GM12801 (cell line): ENCODE measurements around the gene MPPED1.

ENCODE experiments used
- TF ChIP-seq, protein P1 (sequence below): IDR thresholded peaks from one replicate; pipeline ENCODE4 v1.5.1; 2011; ENCODE audit warnings: control low read depth; ENCODE audit not compliant: insufficient read length; ENCODE audit errors: extremely low read depth

MPPED1 gene

GRCh38 chr22:43399338-43399979 is 12.4 kb upstream of the MPPED1 start:
- TF ChIP-seq, protein P1, sequence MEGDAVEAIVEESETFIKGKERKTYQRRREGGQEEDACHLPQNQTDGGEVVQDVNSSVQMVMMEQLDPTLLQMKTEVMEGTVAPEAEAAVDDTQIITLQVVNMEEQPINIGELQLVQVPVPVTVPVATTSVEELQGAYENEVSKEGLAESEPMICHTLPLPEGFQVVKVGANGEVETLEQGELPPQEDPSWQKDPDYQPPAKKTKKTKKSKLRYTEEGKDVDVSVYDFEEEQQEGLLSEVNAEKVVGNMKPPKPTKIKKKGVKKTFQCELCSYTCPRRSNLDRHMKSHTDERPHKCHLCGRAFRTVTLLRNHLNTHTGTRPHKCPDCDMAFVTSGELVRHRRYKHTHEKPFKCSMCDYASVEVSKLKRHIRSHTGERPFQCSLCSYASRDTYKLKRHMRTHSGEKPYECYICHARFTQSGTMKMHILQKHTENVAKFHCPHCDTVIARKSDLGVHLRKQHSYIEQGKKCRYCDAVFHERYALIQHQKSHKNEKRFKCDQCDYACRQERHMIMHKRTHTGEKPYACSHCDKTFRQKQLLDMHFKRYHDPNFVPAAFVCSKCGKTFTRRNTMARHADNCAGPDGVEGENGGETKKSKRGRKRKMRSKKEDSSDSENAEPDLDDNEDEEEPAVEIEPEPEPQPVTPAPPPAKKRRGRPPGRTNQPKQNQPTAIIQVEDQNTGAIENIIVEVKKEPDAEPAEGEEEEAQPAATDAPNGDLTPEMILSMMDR = no peak

DNA sequence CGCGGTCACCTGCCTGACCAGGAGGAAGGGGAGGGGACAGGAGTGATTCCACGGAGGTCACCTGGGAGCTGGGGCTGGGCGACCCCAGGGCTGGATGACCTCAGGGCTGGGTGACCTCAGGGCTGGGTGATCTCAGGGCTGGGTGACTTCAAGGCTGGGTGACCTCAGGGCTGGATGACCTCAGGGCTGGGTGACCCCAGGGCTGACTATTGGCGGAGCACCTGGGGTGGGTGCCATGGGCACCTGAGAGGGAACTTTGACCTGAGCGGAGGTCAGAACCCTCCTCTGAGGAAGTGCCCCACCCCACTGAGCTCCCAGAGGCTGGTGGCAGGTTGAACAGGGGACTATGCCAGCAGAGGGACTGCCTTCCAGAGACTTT is 11.8 kb upstream of the MPPED1 start:
- TF ChIP-seq, protein P1 = no peak

- TF ChIP-seq, protein P1 = no peak
Measured at GRCh38 chr22:43400449-43400848, 11.4 kb upstream of the MPPED1 start.

DNA sequence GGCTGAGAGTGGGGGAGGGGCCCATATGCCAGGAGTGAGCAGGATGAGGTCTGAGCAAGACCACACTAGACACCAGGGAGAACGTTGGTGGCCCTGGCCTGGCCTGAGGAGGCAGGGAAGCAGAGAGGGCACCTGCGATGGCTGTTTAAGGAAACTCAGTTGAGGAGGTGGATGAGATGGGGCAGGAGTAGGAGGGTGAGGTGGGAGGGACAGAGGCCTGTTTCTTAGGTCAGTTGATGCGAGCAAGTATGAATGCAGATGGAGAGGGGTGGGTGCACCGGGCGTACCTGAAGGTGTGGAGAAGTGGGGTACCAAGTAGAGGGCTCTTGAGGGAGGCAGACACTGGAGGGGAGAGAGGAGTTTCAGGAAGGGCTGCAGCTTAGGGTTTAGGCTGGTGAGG is 10.6 kb upstream of the MPPED1 start:
- TF ChIP-seq, protein P1 = no peak

DNA sequence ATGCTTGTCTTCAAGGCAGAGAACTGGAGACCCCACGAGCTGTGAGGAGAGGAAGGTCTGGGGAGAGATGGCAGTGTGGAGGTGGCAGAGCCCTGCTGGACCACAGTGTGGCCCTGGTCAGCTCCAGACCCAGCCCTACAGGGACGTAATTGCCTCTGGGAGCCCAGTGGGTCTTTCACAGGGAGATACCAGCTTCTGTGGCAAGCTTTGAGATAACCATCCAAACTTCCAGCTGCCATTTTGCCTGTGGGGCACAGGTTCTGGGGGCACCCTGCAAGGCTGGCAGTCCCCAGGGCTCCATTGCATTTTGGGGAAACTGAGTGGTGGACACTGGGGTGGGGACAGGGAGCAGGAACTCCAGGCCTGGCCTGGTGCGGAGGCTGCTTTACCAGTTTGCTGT is 10.2 kb upstream of the MPPED1 start:
- TF ChIP-seq, protein P1 = no peak

- TF ChIP-seq, protein P1 = no peak
Measured at GRCh38 chr22:43402128-43402527, 9.7 kb upstream of the MPPED1 start.

- TF ChIP-seq, protein P1 = no peak
Measured at GRCh38 chr22:43404673-43405385, 7.0 kb upstream of the MPPED1 start.
